Esophagus squamous epithelium (tissue), 4 donors: Measurements from ENCODE around the gene PTPRD.

Experiments
- CTCF ChIP-seq, 6 experiments: fragments of 450-650 bp in 4 of 6; fragments of 200-600 bp in 2 of 6; sonication (generic) in 2 of 6; IDR thresholded peaks; one replicate each; pipeline ENCODE4 v1.5.1; 2016 to 2019; ENCODE audit warnings: antibody characterized with exemption in 6 of 6, mild to moderate bottlenecking in 4 of 6, moderate library complexity in 4 of 6
- POLR2A ChIP-seq, 4 donors: fragments of 450-650 bp; IDR thresholded peaks; one replicate each; pipeline ENCODE4 v1.6.1; 2017; ENCODE audit warnings: antibody characterized with exemption in 4 of 4, mild to moderate bottlenecking in 4 of 4, moderate library complexity in 3 of 4

GRCh38 chr9:10173561-10173960 is 439.2 kb downstream of the PTPRD start:
- TF ChIP-seq CTCF (IDR thresholded peaks at IDR 0.05) (no peak), POLR2A (IDR thresholded peaks at IDR 0.05) (no peak)
